GM21529 (cell line): ENCODE data around the gene CEP112.

Source experiments
- ATAC-seq: cut with Tn5 transposase; IDR thresholded peaks from one replicate; pipeline ENCODE4 v1.9.1; 2021; ENCODE audit not compliant: unreplicated experiment

Gene CEP112

DNA sequence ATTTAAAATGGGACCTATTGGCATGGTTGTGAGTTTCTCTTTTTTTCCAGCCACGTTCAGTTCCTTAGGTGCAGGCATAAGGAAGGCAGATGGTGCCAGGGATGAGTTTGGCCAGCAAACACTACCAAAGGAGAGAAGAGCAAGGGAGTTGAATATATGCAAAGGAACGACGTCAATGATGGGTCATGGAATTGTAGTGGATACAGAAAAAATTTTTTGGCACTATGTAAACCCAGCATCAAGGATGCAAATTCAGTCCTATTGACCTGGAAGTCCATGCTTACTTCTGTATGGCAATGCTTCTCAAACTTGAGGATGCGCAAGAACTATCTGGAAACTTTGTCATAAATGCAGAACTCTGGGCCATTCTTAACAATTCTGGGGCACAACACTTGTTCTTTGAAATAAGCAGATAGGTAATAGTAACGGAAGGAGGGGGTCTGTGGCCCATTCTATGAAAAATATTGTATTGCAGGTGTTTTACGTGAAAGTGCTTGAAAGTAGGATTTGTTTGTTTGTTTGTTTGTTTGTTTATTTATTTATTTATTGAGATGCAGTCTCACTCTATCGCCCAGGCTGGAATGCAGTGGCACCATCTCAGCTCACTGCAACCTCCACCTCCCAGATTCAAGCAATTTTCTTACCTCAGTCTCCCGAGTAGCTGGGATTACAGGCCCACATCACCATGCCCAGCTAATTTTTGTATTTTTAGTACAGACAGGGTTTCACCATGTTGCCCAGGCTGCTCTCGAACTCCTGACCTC is 19.3 kb upstream of the CEP112 start:
- no peak for ATAC-seq

DNA sequence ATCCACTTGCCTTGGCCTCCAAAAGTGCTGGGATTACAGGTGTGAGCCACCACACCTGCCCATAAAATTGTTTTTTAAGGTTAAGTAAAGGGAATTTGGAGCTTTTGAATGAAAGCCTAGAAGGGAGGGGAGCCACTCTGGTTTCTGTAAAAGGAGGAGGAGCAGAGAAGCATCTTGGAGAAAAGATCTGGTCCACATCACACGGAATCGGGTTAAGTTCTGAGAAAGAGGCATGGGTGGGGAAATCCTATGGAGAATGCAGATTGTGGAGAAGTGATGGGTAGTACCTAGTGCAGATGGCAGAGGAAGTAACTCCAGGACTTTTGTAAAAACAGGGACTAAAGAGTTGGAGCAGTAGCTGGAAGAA is 18.3 kb upstream of the CEP112 start:
- ATAC-seq: no peak

GRCh38 chr17:66207936-66208335 is 16.0 kb upstream of the CEP112 start:
- ATAC-seq: no peak

DNA sequence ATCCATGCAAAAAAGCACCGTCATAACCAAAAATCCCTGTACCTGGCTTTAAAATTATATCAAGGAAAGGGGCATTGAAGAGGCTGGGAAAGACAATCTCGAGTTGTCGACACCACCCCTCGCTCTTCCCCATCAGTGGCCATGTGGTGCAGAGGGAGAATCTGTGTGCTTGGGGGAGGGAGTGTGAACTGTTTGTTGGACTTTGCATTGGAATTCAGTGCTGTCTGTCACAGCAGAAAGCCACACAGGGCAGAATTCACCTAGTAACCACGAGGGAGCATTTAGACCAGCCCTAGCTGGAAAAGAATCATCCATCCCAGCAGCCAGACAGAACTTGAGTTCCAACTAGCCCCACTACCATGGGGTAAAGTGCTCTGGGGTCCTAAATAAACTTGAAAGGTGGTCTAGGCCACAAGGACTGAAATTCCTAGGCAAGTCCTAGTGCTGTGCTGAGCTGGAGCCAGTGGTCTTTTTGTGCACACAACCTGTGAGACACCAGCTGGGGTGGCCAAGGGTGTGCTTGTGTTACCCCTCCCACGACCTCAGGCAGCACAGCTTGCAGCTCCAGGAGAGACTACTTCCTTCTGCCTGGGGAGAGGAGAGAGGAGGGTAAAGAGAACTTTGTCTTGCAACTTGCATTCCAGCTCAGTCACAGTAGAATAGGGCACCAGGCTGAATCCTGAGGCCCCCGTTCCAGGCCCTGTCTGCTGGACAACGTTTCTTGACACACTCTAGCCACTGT is 11.5 kb upstream of the CEP112 start:
- ATAC-seq: no peak

DNA sequence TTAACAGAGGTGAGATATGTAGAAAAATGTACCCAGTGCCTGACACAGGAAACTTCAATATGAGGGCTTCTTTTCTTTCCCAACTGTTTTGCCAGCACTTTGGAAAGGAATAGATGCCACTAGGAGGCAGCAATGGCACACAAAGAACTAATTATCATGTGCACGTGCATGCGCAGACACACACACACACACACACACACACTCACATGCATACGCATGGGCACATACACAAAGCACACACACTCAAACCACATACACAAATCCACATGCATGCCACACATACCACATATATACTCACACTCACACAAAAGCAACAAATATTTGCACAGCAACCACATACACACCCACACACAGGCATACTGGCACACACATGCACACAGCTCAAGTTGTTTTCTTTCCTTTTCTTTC is 8.8 kb upstream of the CEP112 start:
- no peak for ATAC-seq

DNA sequence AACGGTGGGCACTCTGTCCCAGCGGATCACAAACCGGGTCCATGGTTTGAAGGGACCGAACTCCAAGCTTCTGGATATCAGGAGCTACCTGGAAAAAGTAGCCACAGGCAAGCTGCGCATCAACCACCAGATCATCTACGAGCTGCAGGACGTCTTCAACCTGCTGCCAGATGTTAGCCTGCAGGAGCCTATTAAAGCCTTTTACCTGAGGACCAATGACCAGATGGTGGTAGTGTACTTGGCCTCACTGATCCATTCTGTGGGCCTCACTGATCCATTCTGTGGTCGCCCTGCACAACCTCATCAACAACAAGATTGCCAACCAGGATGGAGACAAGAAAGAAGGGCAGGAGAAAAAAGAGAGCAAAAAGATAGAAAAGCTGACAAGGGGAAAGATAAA is 6.3 kb upstream of the CEP112 start:
- no peak for ATAC-seq

DNA sequence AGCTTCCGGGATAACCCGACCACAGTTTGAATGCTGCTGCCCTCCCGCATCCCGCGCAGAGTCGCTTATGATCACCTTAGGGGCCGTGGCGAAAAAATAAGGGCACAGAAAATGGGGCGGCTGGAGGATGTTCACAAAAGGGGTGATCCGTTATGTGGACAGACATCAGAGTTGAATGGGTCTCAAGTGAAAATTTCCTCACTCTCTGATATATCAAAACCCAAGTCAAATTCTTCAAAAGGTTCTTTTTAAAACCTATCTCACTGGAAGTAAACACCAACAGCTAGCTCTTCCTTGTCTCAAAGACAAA is 400 bp upstream of the CEP112 start:
- ATAC-seq: no peak

DNA sequence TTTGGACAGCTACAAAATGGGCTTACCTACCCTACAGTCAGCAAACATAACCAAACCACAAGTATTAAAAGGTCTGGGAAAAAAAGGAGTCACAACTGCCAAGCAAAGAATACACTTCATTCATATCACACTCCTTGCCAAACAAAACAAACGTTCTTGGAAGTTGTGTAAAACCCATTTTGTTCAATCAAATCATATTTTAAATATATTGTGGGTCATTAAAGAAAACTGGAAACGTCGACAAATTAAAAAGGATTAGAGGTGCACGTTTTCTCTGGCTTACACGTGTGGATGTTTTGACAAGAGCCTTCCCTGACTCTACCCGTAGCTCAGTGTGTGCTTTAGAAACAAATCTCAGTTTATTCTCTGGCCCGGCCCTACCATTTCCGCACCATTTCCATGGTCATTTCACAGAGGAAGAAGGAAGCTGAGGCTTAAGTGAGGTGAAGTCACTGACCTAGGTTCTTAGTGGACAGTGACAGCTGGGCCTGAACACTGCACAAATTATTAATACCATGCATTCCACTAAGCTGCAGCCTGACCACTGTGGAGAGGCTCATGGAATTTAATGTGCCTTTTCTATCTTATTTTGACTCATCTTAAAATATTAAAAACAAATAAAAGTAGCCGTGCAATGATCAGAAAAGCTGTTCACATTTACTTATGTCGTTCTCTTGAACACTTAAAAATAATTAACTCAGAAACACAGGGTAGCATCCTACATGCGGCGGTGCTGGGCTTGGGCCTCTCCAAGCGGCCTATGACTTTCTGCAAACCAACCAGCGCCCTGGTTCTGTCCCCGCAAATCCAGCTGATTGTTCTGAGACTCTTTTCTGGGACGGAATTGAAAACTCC is 968 bp downstream of the CEP112 start:
- no peak for ATAC-seq

DNA sequence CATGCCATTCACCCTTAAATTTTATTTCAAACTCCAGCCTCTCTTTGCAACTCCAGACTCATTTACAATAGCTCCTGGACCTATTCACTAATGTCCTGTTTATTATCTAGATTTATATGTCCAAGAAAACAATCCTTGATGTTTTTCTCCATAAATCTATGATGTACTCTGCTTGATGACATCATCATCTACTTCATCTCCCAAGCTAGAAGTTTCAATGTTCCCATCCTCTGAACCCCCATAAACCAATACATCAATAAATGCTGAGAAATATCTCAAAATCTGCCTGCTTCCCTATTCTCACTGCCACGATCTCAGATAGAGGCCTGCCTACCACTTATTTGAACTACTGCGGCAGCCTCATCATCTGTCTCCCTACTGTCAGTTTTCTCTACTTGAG is 4.2 kb downstream of the CEP112 start:
- ATAC-seq: no peak

DNA sequence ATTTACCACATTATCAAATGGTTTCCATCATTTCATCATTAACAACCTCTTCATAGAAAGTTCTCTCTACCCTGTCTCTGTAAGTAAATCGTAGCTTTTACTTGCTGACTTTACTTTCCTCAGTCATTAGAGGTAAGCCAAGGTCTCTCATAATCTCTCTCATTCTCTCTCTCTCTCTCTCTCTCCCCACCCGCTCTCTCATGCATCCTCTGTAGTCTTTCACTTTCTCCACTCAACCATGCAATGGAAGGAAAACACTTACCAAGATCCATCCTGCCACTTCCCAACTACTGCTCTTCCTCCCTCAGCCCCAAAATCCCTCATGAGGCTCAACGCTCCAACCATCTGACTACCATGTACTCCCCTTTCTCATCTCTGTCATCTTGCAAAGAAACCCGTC is 6.1 kb downstream of the CEP112 start:
- no peak for ATAC-seq

- no peak for ATAC-seq
Measured at GRCh38 chr17:66184392-66184791, 7.5 kb downstream of the CEP112 start.

- no peak for ATAC-seq
Measured at GRCh38 chr17:66183529-66183928, 8.4 kb downstream of the CEP112 start.

DNA sequence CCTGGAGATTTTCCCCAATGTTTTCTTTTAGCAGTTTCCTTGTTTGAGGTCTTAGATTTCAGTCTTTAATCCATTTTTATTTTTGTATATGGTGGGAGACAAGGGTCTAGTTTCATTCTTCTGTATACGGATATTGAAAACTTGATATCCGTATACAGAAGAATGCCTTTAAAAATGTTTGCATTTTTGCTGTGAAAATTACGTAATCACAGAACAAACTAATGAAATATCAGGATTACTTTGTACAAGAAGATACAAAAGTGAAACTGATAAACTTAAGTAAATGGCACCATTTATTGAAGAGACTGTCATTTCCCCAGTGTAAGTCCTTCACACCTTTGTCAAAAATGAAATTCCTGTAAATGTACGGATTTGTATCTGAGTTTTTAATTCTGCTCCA is 13.3 kb downstream of the CEP112 start:
- ATAC-seq: no peak

DNA sequence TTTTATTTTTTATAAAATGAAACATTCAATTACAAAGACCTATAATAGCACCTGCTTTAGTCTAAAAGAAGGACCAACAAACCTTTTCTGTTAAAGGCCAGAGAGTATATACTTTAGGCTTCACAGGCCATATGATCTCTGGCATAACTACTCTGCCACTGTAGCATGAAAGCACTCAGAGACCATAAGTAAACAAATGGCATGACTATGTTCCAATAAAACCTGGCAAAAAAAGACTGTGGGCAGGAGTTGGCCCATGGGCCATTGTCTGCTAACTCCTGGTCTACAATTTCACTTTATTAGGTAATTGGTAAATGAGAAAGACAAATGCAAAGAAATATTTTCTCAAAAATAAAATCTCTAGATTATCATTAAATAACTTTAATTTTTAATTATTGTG is 14.9 kb downstream of the CEP112 start:
- no peak for ATAC-seq

- ATAC-seq: no peak
Measured at GRCh38 chr17:66175892-66176291, 16.0 kb downstream of the CEP112 start.

DNA sequence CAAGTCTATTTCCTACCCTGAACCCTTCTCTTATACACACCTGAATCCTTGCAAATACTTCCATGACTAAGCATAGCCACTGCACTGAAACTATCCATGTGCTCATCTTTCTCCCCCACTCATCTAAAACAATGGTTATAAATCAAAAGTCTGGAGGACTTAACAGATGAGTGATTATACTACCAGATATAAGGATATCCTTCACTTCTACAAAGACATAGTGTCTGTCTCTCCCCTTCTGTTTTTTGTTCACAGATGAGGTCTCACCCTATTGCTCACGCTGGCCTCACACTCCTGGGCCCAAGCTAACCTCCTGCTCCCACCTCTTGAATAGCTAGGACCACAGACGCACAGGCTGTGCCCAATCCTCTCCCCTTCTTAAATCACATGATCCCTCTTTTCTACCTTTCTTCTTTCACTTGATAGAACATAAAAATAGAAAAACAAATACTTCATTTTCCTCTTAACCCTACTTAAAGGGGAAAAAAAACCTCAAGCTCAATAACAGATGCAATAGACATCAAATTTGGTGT is 19.2 kb downstream of the CEP112 start:
- ATAC-seq: no peak

DNA sequence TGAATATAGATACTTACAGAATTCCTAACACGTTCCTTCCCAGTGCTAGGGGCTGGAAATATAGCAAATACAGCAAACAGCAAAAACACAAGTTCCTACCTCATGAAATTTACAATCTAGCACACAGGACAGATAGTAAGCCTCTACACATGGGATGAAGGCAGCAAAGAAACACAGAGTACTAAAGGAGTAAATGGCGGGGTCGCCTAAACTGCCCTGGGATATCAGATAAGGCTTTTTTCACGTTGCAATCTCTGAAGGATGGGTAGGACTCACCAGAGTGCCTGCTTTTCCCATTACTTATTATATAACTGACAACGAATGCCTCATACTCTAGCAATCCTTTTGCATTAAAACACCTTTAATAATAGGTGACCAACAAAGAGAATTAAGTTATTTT is 19.8 kb downstream of the CEP112 start:
- no peak for ATAC-seq

DNA sequence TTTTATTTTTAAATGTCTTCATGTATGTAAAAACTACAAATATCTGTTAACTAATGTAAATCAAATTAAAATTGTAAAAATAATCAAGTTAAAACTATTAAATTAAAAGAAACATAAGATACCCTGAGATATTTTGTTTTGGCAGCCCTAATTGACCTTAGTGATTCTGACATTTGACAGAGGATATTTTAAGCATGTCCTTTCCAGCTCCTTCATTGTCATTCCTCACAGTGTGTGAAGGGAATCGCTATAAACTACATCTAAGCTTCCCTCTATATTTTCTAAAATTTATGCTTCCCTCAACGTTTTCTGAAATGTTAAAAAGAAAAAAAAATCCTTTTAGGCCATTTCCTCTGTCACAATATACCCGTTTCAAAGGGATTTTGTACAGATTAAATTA is 20.2 kb downstream of the CEP112 start:
- ATAC-seq: no peak

DNA sequence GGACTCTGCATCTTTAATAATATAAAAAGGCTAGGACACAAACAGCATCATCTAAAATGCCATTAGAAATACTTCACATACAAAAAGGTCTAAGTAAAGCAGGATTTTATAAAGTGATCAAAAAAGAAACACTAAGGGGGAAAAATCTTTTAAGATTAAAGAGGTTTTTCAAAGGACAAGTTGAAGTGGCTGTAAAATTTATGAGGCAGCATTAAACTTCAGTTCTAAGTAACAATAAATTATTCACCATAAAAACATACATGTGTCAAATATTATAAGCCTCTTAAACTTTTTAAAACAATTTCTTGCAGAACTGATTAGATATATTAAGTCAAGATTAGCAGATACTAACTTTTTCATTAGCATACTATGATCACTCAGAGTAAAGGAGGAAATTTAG is 20.8 kb downstream of the CEP112 start:
- no peak for ATAC-seq

GRCh38 chr17:66169839-66170238 is 22.1 kb downstream of the CEP112 start:
- ATAC-seq: no peak

- no peak for ATAC-seq
Measured at GRCh38 chr17:66167189-66167815, 24.6 kb downstream of the CEP112 start.
